BLaER1 (cell line): Measurements from ENCODE around the gene PLEKHB2.
A peak's percentile ranks its signal among the peaks of the same experiment; 100 is the strongest.
"Not testable (repeated sequence)": the region's sequence is repeated elsewhere in the genome, so short reads cannot be mapped to it uniquely, and the experiment has no call there.

Experiments used
- H3K27ac ChIP-seq: shearing (Covaris generic); formaldehyde crosslinking; 2 replicates; pipeline ENCODE4 v1.8.1; 2022
- H3K27me3 ChIP-seq: shearing (Covaris generic); formaldehyde crosslinking; 2 replicates; pipeline ENCODE4 v1.8.1; 2022
- H3K36me3 ChIP-seq: shearing (Covaris generic); formaldehyde crosslinking; 2 replicates; pipeline ENCODE4 v1.8.1; 2022
- H3K4me1 ChIP-seq: shearing (Covaris generic); formaldehyde crosslinking; 2 replicates; pipeline ENCODE4 v1.8.1; 2022
- H3K4me2 ChIP-seq: shearing (Covaris generic); formaldehyde crosslinking; 2 replicates; pipeline ENCODE4 v1.8.1; 2022
- H3K4me3 ChIP-seq: shearing (Covaris generic); formaldehyde crosslinking; 2 replicates; pipeline ENCODE4 v1.8.1; 2022
- H3K9ac ChIP-seq: shearing (Covaris generic); formaldehyde crosslinking; 2 replicates; pipeline ENCODE4 v1.8.1; 2022
- H3K9me3 ChIP-seq: shearing (Covaris generic); formaldehyde crosslinking; 2 replicates; pipeline ENCODE4 v1.8.1; 2022
- H4K20me1 ChIP-seq: shearing (Covaris generic); formaldehyde crosslinking; 2 replicates; pipeline ENCODE4 v1.8.1; 2022
- Cebpa-rat ChIP-seq: shearing (Covaris generic); IDR thresholded peaks from 2 replicates; pipeline ENCODE4 v1.8.1; 2022

The PLEKHB2 gene

GRCh38 chr2:131076707-131077106 lies 28.4 kb upstream of the PLEKHB2 start:
- peaks cover 100% of the 10 kb centered on the region for H3K36me3 ChIP-seq
- H4K20me1 ChIP-seq = peaks cover 100% of the 10 kb centered on the region
- H3K27ac ChIP-seq = no peak overlapping the region

DNA sequence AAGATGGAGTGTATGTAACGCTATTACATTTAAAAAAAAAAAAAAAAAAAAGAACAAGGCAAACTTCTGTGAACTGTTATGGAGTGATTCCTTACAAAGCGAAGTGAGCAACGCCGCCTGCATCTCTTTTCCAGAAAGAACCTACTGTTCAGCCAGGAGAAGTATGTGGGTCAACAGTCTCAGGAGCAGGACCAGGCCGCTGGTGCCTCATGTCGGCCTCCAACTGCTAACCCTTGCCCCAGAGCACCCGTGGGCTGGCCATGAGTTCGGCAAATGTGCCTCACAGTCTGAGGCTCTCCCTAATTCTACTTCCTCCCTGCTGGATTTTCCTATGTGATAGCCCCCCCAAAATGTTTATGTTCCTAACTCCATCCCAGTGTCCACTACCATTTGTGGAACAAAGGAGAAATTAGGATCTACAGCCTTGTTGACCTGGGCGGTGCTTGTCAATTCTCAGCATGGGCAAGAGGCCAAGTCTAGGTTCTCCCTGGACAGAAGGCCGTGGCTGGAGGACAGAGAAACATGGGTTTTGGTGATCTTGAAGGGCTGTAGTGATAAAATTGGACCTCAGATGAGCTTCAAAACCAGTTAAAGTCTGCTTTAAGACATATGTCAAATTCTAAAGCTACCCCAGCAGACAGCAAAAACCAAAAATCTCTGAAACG lies 27.8 kb upstream of the PLEKHB2 start:
- H3K9me3 ChIP-seq = no peaks in the 10 kb centered on the region
- 0 out of 2 replicates have a peak, but pooled peaks cover 12% of the 10 kb centered on the region for H3K4me1 ChIP-seq
- H3K27me3 ChIP-seq = no peaks in the 10 kb centered on the region
- H3K36me3 ChIP-seq = peaks cover 100% of the 10 kb centered on the region
- H3K27ac ChIP-seq = no peak overlapping the region
- no peak for TF ChIP-seq Cebpa-rat
- peaks cover 100% of the 10 kb centered on the region for H4K20me1 ChIP-seq
- H3K4me3 ChIP-seq = no peak overlapping the region
- H3K4me2 ChIP-seq = no peak overlapping the region
- no peak overlapping the region for H3K9ac ChIP-seq

More at GRCh38 chr2:131076707-131077106, 28.4 kb upstream of the PLEKHB2 start:
- H3K4me3 ChIP-seq = no peak overlapping the region
- H3K4me2 ChIP-seq = no peak overlapping the region
- TF ChIP-seq Cebpa-rat = no peak
- no peak overlapping the region for H3K9ac ChIP-seq
- no peaks in the 10 kb centered on the region for H3K9me3 ChIP-seq
- H3K4me1 ChIP-seq = 0 out of 2 replicates have a peak, but pooled peaks cover 6% of the 10 kb centered on the region
- H3K27me3 ChIP-seq = no peaks in the 10 kb centered on the region

GRCh38 chr2:131077966-131078365 lies 27.2 kb upstream of the PLEKHB2 start:
- peaks cover 100% of the 10 kb centered on the region for H4K20me1 ChIP-seq
- no peaks in the 10 kb centered on the region for H3K27me3 ChIP-seq
- H3K9ac ChIP-seq = no peak overlapping the region
- no peak overlapping the region for H3K27ac ChIP-seq
- H3K9me3 ChIP-seq = no peaks in the 10 kb centered on the region
- TF ChIP-seq Cebpa-rat = no peak
- H3K4me1 ChIP-seq = 0 out of 2 replicates have a peak, but pooled peaks cover 17% of the 10 kb centered on the region
- H3K4me3 ChIP-seq = no peak overlapping the region
- H3K36me3 ChIP-seq = peaks cover 100% of the 10 kb centered on the region
- H3K4me2 ChIP-seq = no peak overlapping the region

GRCh38 chr2:131079931-131080330 lies 25.2 kb upstream of the PLEKHB2 start:
- not testable (repeated sequence) for H3K27me3 ChIP-seq, H3K27ac ChIP-seq, H3K9ac ChIP-seq, H3K9me3 ChIP-seq, H3K4me2 ChIP-seq, H3K4me3 ChIP-seq
- peaks cover 100% of the 10 kb centered on the region for H4K20me1 ChIP-seq
- peaks cover 96% of the 10 kb centered on the region for H3K36me3 ChIP-seq
- 0 out of 2 replicates have a peak, but pooled peaks cover 17% of the 10 kb centered on the region for H3K4me1 ChIP-seq

DNA sequence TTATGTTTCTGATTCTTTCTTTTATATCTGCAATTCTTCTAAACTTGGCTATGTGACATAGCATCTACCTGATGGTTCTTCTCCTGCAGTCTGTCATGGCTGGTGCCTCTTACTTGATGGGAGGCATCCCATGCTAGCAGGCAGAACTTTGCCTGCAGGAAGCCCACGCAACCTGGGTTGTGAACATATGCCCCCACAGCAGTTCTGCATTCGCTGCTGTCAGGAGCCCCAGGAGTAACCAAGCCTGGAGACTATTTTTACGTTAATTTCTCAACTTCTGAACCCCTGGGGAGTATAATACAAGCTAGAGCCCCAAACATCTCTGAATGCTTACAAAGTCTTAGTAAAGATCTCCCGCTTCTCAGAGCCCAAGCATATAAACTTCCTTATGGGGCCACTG lies 23.9 kb upstream of the PLEKHB2 start:
- H3K4me1 ChIP-seq = 0 out of 2 replicates have a peak, but pooled peaks cover 17% of the 10 kb centered on the region
- peaks cover 96% of the 10 kb centered on the region for H3K36me3 ChIP-seq
- 0 out of 2 replicates have a peak overlapping the region, but pooled peaks have one; percentile 11 for H3K9ac ChIP-seq
- peaks cover 100% of the 10 kb centered on the region for H4K20me1 ChIP-seq
- TF ChIP-seq Cebpa-rat = no peak
- H3K27ac ChIP-seq = no peak overlapping the region
- H3K4me2 ChIP-seq = no peak overlapping the region
- no peaks in the 10 kb centered on the region for H3K9me3 ChIP-seq
- no peaks in the 10 kb centered on the region for H3K27me3 ChIP-seq
- H3K4me3 ChIP-seq = no peak overlapping the region

DNA sequence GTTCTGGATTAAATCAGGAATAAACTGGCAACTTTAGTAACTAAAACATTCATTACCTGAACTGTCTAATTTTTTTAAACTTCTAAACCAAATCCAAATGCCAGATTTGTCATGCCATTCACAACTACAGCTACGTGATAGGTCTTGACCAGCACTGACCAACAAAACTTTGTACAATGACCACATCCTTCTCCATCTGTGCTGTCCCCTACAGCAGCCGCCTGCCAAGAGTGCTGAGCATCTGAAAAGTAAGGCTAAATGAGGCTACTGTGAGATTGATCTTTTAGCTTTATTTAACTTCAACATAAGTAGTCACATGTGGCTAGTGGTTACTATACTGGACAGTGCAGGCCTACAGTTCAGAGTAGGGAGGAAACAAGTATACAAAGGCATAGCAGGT lies 19.5 kb upstream of the PLEKHB2 start:
- peaks cover 94% of the 10 kb centered on the region for H3K36me3 ChIP-seq
- no peaks in the 10 kb centered on the region for H3K9me3 ChIP-seq
- no peak overlapping the region for H3K27ac ChIP-seq
- H3K4me2 ChIP-seq = no peak overlapping the region
- no peak for TF ChIP-seq Cebpa-rat
- peaks cover 100% of the 10 kb centered on the region for H4K20me1 ChIP-seq
- no peak overlapping the region for H3K4me3 ChIP-seq
- no peaks in the 10 kb centered on the region for H3K27me3 ChIP-seq
- H3K9ac ChIP-seq = no peak overlapping the region
- H3K4me1 ChIP-seq = 0 out of 2 replicates have a peak, but pooled peaks cover 17% of the 10 kb centered on the region

GRCh38 chr2:131092458-131093005 lies 12.6 kb upstream of the PLEKHB2 start:
- no peak for TF ChIP-seq Cebpa-rat

DNA sequence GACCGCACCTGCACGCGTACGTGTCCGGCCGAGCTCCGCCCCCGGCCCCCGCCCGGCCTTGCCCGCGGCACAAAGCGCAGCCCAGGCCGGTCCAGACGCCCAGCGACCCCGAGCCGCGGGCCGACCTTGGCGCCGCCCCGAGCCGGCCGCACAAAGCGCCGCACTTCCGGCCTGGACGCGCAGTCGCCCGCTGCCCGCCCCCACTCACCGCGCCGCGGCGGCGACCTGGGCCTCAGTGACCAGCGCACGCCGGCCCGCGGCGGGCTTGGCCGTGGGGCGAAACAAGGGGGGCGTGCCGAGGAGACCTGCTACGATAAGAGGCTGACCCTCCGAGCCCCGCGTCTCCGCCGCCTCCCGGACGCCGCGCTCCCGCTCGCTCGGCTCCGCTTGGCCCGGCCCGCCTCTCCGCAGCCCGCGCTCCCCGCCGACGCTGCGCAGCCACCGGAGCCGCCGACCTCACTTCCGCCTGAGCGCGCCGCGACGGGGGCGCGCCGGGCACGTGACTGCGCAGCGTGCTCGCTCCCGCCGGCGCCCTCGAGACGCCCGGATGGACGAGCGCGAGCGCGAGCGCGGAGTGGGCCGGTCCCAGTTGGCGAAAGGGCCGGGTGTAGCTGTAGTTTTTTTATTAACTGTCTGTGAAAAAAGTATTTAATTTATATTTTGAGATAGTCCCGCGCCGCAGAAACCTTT lies 12.0 kb upstream of the PLEKHB2 start, which contains the start of gene FAM168B:
Gene FAM168B (minus strand): TSS at position 455 of the 690 bp plus-strand sequence. CDS start 10,814 bp downstream, outside the sequence.
- no peak for TF ChIP-seq Cebpa-rat
- H4K20me1 ChIP-seq = peaks cover 50% of the 10 kb centered on the region
- H3K4me3 ChIP-seq = peak within 1 kb of the TSS; percentile 100
- H3K9ac ChIP-seq = peak within 1 kb of the TSS; percentile 98
- H3K9me3 ChIP-seq = no peaks in the 10 kb centered on the region
- H3K27me3 ChIP-seq = no peaks in the 10 kb centered on the region
- H3K36me3 ChIP-seq = peaks cover 34% of the 10 kb centered on the region
- peaks cover 19% of the 10 kb centered on the region for H3K4me1 ChIP-seq
- H3K4me2 ChIP-seq = peak within 1 kb of the TSS; percentile 78
- peak within 1 kb of the TSS; percentile 99 for H3K27ac ChIP-seq

More at GRCh38 chr2:131092458-131093005, 12.6 kb upstream of the PLEKHB2 start:
- Histone ChIP-seq H3K36me3 (peaks cover 40% of the 10 kb centered on the region), H3K9ac (peak overlapping the region; percentile 98), H3K4me2 (peak overlapping the region; percentile 78), H4K20me1 (peaks cover 56% of the 10 kb centered on the region), H3K27ac (peak overlapping the region; percentile 99), H3K4me1 (peaks cover 19% of the 10 kb centered on the region), H3K4me3 (peak overlapping the region; percentile 100), H3K9me3 (no peaks in the 10 kb centered on the region), H3K27me3 (no peaks in the 10 kb centered on the region)

DNA sequence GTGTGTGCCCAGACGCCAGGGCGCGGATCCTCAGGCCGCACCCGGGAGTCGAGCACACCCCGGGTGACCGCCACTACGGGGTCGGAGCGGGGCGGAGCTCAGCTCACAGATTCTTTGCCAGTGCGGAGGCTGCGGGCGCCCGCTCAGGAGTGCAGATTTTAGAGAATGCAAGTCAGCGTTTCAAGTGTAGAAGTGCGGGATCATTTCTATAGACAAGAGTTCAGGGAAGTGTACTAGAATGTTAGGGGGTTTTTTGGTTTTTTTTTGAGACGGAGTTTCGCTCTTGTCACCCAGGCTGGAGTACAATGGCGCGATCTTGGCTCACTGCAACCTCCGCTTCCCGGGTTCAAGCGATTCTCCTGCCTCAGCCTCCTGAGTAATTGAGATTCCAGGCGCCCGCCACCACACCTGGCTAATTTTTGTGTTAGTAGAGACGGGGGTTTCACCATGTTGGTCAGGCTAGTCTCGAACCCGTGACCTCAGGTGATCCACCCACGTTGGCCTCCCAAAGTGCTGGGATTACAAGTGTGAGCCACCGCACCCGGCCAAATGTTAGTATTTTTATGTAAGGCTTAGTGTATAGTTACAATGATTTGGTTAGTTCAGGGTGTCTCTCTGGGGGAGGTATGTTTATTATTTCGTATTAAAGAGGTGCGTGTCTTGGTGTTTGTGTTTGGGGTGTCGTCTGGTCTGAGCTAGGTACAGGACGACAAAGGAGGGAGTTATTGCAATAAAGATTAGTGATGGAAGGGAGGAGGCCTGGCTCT lies 11.3 kb upstream of the PLEKHB2 start:
- Histone ChIP-seq H3K9ac (peak overlapping the region; percentile 98), H3K9me3 (no peaks in the 10 kb centered on the region), H3K27me3 (no peaks in the 10 kb centered on the region), H3K27ac (peak overlapping the region; percentile 99), H3K4me1 (peaks cover 19% of the 10 kb centered on the region), H4K20me1 (peaks cover 43% of the 10 kb centered on the region), H3K4me3 (peak overlapping the region; percentile 100), H3K36me3 (peaks cover 27% of the 10 kb centered on the region), H3K4me2 (peak overlapping the region; percentile 77)
- TF ChIP-seq Cebpa-rat = no peak
